Measurements from ENCODE around the gene MLPH.

DNA sequence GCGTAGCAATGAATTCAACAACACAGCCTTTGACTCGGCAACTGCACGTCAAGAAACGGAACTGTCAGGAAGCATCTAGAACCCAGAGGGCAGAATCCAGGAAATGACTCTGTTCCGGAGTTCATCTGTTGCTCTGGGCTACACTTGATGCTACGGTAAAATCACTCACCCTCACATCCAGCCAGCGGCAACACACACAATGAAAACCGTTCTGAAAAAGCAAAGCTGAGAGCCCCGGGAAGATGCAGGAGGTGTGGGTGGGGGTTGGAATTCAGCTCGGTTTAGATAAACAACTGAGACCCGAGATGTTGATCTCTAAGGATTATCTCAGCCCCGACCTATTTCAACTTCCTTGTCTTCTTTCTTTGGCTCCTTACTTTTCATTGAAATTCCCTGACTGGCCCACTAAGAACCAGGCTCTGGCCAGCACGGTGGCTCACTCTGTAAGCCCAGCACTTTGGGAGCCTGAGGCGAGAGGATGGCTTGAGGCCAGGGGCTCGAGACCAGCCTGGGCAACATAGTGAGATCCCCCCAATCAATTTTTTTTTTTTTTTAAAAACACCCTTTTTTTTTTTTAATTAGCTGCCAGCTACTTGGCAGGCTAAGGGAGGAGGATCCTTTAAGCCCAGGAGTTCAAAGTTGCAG lies 116.8 kb downstream of the MLPH start:
- TF ChIP-seq POLR2AphosphoS5 (IDR thresholded peaks at IDR 0.05; ENCODE audit: low read depth) (no peak), GABPA (IDR thresholded peaks at IDR 0.05; ENCODE audit: low read depth) (no peak)
- TF ChIP-seq, protein P1, sequence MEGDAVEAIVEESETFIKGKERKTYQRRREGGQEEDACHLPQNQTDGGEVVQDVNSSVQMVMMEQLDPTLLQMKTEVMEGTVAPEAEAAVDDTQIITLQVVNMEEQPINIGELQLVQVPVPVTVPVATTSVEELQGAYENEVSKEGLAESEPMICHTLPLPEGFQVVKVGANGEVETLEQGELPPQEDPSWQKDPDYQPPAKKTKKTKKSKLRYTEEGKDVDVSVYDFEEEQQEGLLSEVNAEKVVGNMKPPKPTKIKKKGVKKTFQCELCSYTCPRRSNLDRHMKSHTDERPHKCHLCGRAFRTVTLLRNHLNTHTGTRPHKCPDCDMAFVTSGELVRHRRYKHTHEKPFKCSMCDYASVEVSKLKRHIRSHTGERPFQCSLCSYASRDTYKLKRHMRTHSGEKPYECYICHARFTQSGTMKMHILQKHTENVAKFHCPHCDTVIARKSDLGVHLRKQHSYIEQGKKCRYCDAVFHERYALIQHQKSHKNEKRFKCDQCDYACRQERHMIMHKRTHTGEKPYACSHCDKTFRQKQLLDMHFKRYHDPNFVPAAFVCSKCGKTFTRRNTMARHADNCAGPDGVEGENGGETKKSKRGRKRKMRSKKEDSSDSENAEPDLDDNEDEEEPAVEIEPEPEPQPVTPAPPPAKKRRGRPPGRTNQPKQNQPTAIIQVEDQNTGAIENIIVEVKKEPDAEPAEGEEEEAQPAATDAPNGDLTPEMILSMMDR (IDR thresholded peaks at IDR 0.05; ENCODE audit: insufficient read depth, low read length), result no peak
- TF ChIP-seq, protein P2, sequence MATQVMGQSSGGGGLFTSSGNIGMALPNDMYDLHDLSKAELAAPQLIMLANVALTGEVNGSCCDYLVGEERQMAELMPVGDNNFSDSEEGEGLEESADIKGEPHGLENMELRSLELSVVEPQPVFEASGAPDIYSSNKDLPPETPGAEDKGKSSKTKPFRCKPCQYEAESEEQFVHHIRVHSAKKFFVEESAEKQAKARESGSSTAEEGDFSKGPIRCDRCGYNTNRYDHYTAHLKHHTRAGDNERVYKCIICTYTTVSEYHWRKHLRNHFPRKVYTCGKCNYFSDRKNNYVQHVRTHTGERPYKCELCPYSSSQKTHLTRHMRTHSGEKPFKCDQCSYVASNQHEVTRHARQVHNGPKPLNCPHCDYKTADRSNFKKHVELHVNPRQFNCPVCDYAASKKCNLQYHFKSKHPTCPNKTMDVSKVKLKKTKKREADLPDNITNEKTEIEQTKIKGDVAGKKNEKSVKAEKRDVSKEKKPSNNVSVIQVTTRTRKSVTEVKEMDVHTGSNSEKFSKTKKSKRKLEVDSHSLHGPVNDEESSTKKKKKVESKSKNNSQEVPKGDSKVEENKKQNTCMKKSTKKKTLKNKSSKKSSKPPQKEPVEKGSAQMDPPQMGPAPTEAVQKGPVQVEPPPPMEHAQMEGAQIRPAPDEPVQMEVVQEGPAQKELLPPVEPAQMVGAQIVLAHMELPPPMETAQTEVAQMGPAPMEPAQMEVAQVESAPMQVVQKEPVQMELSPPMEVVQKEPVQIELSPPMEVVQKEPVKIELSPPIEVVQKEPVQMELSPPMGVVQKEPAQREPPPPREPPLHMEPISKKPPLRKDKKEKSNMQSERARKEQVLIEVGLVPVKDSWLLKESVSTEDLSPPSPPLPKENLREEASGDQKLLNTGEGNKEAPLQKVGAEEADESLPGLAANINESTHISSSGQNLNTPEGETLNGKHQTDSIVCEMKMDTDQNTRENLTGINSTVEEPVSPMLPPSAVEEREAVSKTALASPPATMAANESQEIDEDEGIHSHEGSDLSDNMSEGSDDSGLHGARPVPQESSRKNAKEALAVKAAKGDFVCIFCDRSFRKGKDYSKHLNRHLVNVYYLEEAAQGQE (IDR thresholded peaks at IDR 0.05; ENCODE audit: insufficient replicate concordance, low read depth), result no peak

Measured in HL-60 (cell line).